Ovary (tissue), 3 donors: ENCODE measurements around the gene TOP2A.

ENCODE experiments used
- EP300 ChIP-seq: sonication (generic); formaldehyde crosslinking; IDR thresholded peaks from one replicate; pipeline ENCODE4 v1.6.1; 2017; ENCODE audit warnings: antibody characterized with exemption
- TF ChIP-seq, protein P1 (sequence below), 3 donors: fragments of 450-650 bp in 2 of 3; fragments of 200-600 bp in 1 of 3; IDR thresholded peaks; one replicate each; pipeline versions ENCODE4 v1.5.1 to v1.8.0; 2016 to 2022; ENCODE audit warnings: antibody characterized with exemption in 3 of 3, mild to moderate bottlenecking in 1 of 3
- donor health status: DM: no; HTN: no; CAD: no.

DNA sequence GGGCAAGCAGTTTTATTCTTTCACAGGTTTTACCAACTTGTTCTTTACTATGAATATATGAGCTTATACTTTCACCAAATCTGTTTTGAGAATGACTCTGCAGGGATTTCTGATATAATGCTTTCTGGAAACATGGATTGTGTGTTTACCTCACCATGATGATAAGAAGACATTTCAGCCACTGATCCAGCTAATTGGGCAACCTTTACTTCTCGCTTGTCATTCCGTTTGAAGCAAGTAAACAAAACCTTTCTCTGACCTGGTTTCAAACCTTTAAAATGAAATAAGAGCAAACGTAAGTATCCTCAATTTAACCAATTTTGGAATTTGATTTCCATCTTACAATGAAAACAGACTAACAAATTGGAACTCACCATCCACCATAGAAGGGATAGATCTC is 13.7 kb downstream of the TOP2A start:
- TF ChIP-seq, protein P1, sequence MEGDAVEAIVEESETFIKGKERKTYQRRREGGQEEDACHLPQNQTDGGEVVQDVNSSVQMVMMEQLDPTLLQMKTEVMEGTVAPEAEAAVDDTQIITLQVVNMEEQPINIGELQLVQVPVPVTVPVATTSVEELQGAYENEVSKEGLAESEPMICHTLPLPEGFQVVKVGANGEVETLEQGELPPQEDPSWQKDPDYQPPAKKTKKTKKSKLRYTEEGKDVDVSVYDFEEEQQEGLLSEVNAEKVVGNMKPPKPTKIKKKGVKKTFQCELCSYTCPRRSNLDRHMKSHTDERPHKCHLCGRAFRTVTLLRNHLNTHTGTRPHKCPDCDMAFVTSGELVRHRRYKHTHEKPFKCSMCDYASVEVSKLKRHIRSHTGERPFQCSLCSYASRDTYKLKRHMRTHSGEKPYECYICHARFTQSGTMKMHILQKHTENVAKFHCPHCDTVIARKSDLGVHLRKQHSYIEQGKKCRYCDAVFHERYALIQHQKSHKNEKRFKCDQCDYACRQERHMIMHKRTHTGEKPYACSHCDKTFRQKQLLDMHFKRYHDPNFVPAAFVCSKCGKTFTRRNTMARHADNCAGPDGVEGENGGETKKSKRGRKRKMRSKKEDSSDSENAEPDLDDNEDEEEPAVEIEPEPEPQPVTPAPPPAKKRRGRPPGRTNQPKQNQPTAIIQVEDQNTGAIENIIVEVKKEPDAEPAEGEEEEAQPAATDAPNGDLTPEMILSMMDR (IDR thresholded peaks at IDR 0.05): no peak
- no peak for TF ChIP-seq EP300
